Measurements from ENCODE around the gene DGCR6L. TPM values are rescaled to one million over a fixed set of nuclear protein-coding genes. Genes with fewer than 3 reads are reported as not detected.
"Not testable (repeated sequence)": the region's sequence is repeated elsewhere in the genome, so short reads cannot be mapped to it uniquely, and the experiment has no call there.

Gene DGCR6L
- total RNA-seq, 2 experiments from 2014 or later = 22.5 to 37.8 TPM

- DNase-seq (ENCODE audit: low spot score) = no peak
- TF ChIP-seq CTCF (conservative IDR thresholded peaks at IDR 0.05; ENCODE audit: low read length) (no peak), EZH2phosphoT487 (IDR thresholded peaks at IDR 0.05; ENCODE audit: borderline replicate concordance, low read depth, low read length) (no peak)
- Histone ChIP-seq H3K9me3 (ENCODE audit: low read length) (no peaks in the 10 kb centered on the region), H3K79me2 (ENCODE audit: insufficient read depth, low read depth, low read length) (no peaks in the 10 kb centered on the region), H3K4me1 (ENCODE audit: insufficient read depth, low read length, poor library complexity, severe bottlenecking) (no peaks in the 10 kb centered on the region), H3K9me2 (ENCODE audit: insufficient read depth, low read length) (no peaks in the 10 kb centered on the region), H3K4me3 (ENCODE audit: low read depth, low read length, poor library complexity, severe bottlenecking) (no peak overlapping the region), H4K20me1 (ENCODE audit: insufficient read depth, low read length) (no peaks in the 10 kb centered on the region), H3K4me2 (ENCODE audit: low read length) (no peak overlapping the region), H3K36me3 (ENCODE audit: insufficient read depth, low read length) (no peaks in the 10 kb centered on the region), H3K27ac (ENCODE audit: low read depth, low read length, poor library complexity, severe bottlenecking) (no peak overlapping the region), H2AFZ (ENCODE audit: low read length) (no peak overlapping the region)
- BruUV-seq (replicated peaks) = no TSS peak
- ChIA-PET CTCF (ENCODE audit: unreplicated experiment) (no interaction called here), POLR2A (no interaction called here)
- intact Hi-C loops (cut with micrococcal nuclease; ENCODE audit: unreplicated experiment) = no loop called here
These were observed 39.0 kb downstream of the DGCR6L start for GRCh38 chr22:20280866-20281265.

- H3K36me3 ChIP-seq (ENCODE audit: insufficient read depth, low read length); H3K4me1 ChIP-seq (ENCODE audit: insufficient read depth, low read length, poor library complexity, severe bottlenecking); CTCF ChIA-PET (ENCODE audit: unreplicated experiment); H3K79me2 ChIP-seq (ENCODE audit: insufficient read depth, low read depth, low read length); H3K9me2 ChIP-seq (ENCODE audit: insufficient read depth, low read length); intact Hi-C loops (cut with micrococcal nuclease; ENCODE audit: unreplicated experiment); H2AFZ ChIP-seq (ENCODE audit: low read length); H3K27ac ChIP-seq (ENCODE audit: low read depth, low read length, poor library complexity, severe bottlenecking); H4K20me1 ChIP-seq (ENCODE audit: insufficient read depth, low read length); H3K4me3 ChIP-seq (ENCODE audit: low read depth, low read length, poor library complexity, severe bottlenecking); BruUV-seq (replicated peaks); H3K9me3 ChIP-seq (ENCODE audit: low read length); DNase-seq (ENCODE audit: low spot score); H3K4me2 ChIP-seq (ENCODE audit: low read length); POLR2A ChIA-PET: not testable (repeated sequence)
These were observed 39.7 kb downstream of the DGCR6L start for GRCh38 chr22:20280163-20280562.

- no peak for TF ChIP-seq CTCF (conservative IDR thresholded peaks at IDR 0.05; ENCODE audit: low read length)
- no peak for TF ChIP-seq EZH2phosphoT487 (IDR thresholded peaks at IDR 0.05; ENCODE audit: borderline replicate concordance, low read depth, low read length)
- no TSS peak for BruUV-seq (replicated peaks)
- Histone ChIP-seq H3K4me1 (ENCODE audit: insufficient read depth, low read length, poor library complexity, severe bottlenecking) (no peaks in the 10 kb centered on the region), H3K36me3 (ENCODE audit: insufficient read depth, low read length) (no peaks in the 10 kb centered on the region), H3K9me2 (ENCODE audit: insufficient read depth, low read length) (no peaks in the 10 kb centered on the region), H4K20me1 (ENCODE audit: insufficient read depth, low read length) (no peaks in the 10 kb centered on the region), H3K79me2 (ENCODE audit: insufficient read depth, low read depth, low read length) (no peaks in the 10 kb centered on the region), H3K4me2 (ENCODE audit: low read length) (no peak overlapping the region), H3K4me3 (ENCODE audit: low read depth, low read length, poor library complexity, severe bottlenecking) (no peak overlapping the region), H2AFZ (ENCODE audit: low read length) (no peak overlapping the region), H3K27ac (ENCODE audit: low read depth, low read length, poor library complexity, severe bottlenecking) (no peak overlapping the region), H3K9me3 (ENCODE audit: low read length) (no peaks in the 10 kb centered on the region)
- POLR2A ChIA-PET = no interaction called here
- intact Hi-C loops (cut with micrococcal nuclease; ENCODE audit: unreplicated experiment) = no loop called here
- no peak for DNase-seq (ENCODE audit: low spot score)
- CTCF ChIA-PET (ENCODE audit: unreplicated experiment) = no interaction called here
These were observed 40.2 kb downstream of the DGCR6L start for GRCh38 chr22:20279662-20280134.

- H3K79me2 ChIP-seq (ENCODE audit: insufficient read depth, low read depth, low read length); CTCF ChIA-PET (ENCODE audit: unreplicated experiment); POLR2A ChIA-PET; DNase-seq (ENCODE audit: low spot score); H2AFZ ChIP-seq (ENCODE audit: low read length); H3K9me3 ChIP-seq (ENCODE audit: low read length); H3K27ac ChIP-seq (ENCODE audit: low read depth, low read length, poor library complexity, severe bottlenecking); H3K9me2 ChIP-seq (ENCODE audit: insufficient read depth, low read length); BruUV-seq (replicated peaks); H3K4me2 ChIP-seq (ENCODE audit: low read length); H3K36me3 ChIP-seq (ENCODE audit: insufficient read depth, low read length); H4K20me1 ChIP-seq (ENCODE audit: insufficient read depth, low read length); H3K4me3 ChIP-seq (ENCODE audit: low read depth, low read length, poor library complexity, severe bottlenecking); intact Hi-C loops (cut with micrococcal nuclease; ENCODE audit: unreplicated experiment); H3K4me1 ChIP-seq (ENCODE audit: insufficient read depth, low read length, poor library complexity, severe bottlenecking): not testable (repeated sequence)
These were observed 41.0 kb downstream of the DGCR6L start for GRCh38 chr22:20278726-20279490.

GRCh38 chr22:20277936-20278635 lies 41.8 kb downstream of the DGCR6L start:
- H3K4me1 ChIP-seq (ENCODE audit: insufficient read depth, low read length, poor library complexity, severe bottlenecking); DNase-seq (ENCODE audit: low spot score); H3K27ac ChIP-seq (ENCODE audit: low read depth, low read length, poor library complexity, severe bottlenecking); H3K4me3 ChIP-seq (ENCODE audit: low read depth, low read length, poor library complexity, severe bottlenecking); BruUV-seq (replicated peaks); H3K79me2 ChIP-seq (ENCODE audit: insufficient read depth, low read depth, low read length); CTCF ChIA-PET (ENCODE audit: unreplicated experiment); H2AFZ ChIP-seq (ENCODE audit: low read length); POLR2A ChIA-PET; H3K36me3 ChIP-seq (ENCODE audit: insufficient read depth, low read length); H3K9me3 ChIP-seq (ENCODE audit: low read length); H3K9me2 ChIP-seq (ENCODE audit: insufficient read depth, low read length); H4K20me1 ChIP-seq (ENCODE audit: insufficient read depth, low read length); intact Hi-C loops (cut with micrococcal nuclease; ENCODE audit: unreplicated experiment); H3K4me2 ChIP-seq (ENCODE audit: low read length): not testable (repeated sequence)

Data from OCI-LY7 (cell line).